Measurements from ENCODE around the gene BAAT.

Gene BAAT

DNA sequence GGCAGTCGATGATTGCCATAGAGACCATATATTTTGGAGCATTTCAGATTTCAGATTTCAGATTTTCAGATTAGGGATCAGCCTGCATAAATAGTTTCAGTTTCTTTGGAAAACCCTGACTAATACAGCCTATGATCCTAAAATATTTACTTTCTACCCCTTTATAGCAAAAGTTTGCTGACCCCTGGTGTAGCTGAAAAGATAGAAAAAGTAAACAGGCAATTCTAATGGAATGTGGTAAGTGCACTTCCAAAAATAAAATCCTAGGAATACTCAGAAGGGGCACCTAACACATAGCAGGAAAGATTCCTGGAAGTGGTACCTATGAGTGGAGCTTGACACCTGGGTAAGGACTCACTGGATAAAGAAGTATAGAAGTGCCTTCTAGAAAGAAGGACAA is 34.5 kb downstream of the BAAT start:
- Histone ChIP-seq H3K36me3 (replicated peaks; ENCODE audit: low read depth, low read length) (no peaks in the 10 kb centered on the region), H3K9ac (ENCODE audit: low read length) (no peak overlapping the region), H3K4me3 (ENCODE audit: low read length) (no peak overlapping the region), H3K9me3 (ENCODE audit: insufficient read depth, low read length) (no peaks in the 10 kb centered on the region), H3K27ac (ENCODE audit: low read length) (no peak overlapping the region), H3K27me3 (ENCODE audit: low read depth, low read length) (peaks cover 13% of the 10 kb centered on the region; the same call in 1 of the 2 replicates), H2AFZ (ENCODE audit: low read depth, low read length) (no peak overlapping the region), H3K4me1 (ENCODE audit: low read length) (no peaks in the 10 kb centered on the region), H3K4me2 (ENCODE audit: low read length) (no peak overlapping the region), H3K79me2 (ENCODE audit: low read length) (no peaks in the 10 kb centered on the region), H4K20me1 (ENCODE audit: insufficient read depth, low read length) (no peaks in the 10 kb centered on the region)
- no peak for TF ChIP-seq EZH2phosphoT487 (IDR thresholded peaks at IDR 0.05; ENCODE audit: low read depth)
- TF ChIP-seq, protein P1, sequence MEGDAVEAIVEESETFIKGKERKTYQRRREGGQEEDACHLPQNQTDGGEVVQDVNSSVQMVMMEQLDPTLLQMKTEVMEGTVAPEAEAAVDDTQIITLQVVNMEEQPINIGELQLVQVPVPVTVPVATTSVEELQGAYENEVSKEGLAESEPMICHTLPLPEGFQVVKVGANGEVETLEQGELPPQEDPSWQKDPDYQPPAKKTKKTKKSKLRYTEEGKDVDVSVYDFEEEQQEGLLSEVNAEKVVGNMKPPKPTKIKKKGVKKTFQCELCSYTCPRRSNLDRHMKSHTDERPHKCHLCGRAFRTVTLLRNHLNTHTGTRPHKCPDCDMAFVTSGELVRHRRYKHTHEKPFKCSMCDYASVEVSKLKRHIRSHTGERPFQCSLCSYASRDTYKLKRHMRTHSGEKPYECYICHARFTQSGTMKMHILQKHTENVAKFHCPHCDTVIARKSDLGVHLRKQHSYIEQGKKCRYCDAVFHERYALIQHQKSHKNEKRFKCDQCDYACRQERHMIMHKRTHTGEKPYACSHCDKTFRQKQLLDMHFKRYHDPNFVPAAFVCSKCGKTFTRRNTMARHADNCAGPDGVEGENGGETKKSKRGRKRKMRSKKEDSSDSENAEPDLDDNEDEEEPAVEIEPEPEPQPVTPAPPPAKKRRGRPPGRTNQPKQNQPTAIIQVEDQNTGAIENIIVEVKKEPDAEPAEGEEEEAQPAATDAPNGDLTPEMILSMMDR (IDR thresholded peaks at IDR 0.05; ENCODE audit: low read depth, low read length) = no peak

GRCh38 chr9:101342595-101342994 is 42.2 kb downstream of the BAAT start:
- Histone ChIP-seq H3K4me2 (ENCODE audit: low read length) (no peak overlapping the region), H3K27me3 (ENCODE audit: low read depth, low read length) (peaks cover 20% of the 10 kb centered on the region; the same call in 1 of the 2 replicates), H2AFZ (ENCODE audit: low read depth, low read length) (no peak overlapping the region), H3K9me3 (ENCODE audit: insufficient read depth, low read length) (no peaks in the 10 kb centered on the region), H4K20me1 (ENCODE audit: insufficient read depth, low read length) (no peaks in the 10 kb centered on the region), H3K4me1 (ENCODE audit: low read length) (no peaks in the 10 kb centered on the region), H3K4me3 (ENCODE audit: low read length) (no peak overlapping the region), H3K9ac (ENCODE audit: low read length) (no peak overlapping the region), H3K27ac (ENCODE audit: low read length) (no peak overlapping the region), H3K79me2 (ENCODE audit: low read length) (no peaks in the 10 kb centered on the region), H3K36me3 (replicated peaks; ENCODE audit: low read depth, low read length) (no peaks in the 10 kb centered on the region)
- TF ChIP-seq EZH2phosphoT487 (IDR thresholded peaks at IDR 0.05; ENCODE audit: low read depth) = no peak
- TF ChIP-seq, protein P1 (IDR thresholded peaks at IDR 0.05; ENCODE audit: low read depth, low read length) = no peak

DNA sequence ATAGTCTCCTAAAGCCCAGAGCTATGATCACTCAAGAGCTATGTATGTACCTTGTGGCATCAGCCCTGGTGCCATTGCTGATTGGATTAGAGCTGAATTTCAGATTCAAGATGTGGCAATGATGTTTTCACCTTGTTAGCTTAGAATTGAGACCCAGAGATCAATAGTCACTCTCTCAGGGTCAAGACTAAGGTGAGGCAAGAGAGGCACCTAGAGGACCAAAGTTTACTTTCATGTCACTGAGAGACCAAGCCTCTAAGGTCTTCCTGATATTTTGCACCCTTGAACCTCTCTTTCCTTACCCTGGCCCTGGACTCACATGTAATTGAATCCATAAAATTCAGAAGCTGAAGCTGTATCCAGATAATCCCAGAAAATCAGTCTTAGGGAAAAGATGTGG is 42.8 kb downstream of the BAAT start:
- Histone ChIP-seq H3K79me2 (ENCODE audit: low read length) (no peaks in the 10 kb centered on the region), H2AFZ (ENCODE audit: low read depth, low read length) (no peak overlapping the region), H3K4me2 (ENCODE audit: low read length) (no peak overlapping the region), H3K4me1 (ENCODE audit: low read length) (no peaks in the 10 kb centered on the region), H3K27ac (ENCODE audit: low read length) (no peak overlapping the region), H3K9ac (ENCODE audit: low read length) (no peak overlapping the region), H4K20me1 (ENCODE audit: insufficient read depth, low read length) (no peaks in the 10 kb centered on the region), H3K9me3 (ENCODE audit: insufficient read depth, low read length) (no peaks in the 10 kb centered on the region), H3K4me3 (ENCODE audit: low read length) (no peak overlapping the region), H3K27me3 (ENCODE audit: low read depth, low read length) (peaks cover 19% of the 10 kb centered on the region; the same call in 1 of the 2 replicates), H3K36me3 (replicated peaks; ENCODE audit: low read depth, low read length) (no peaks in the 10 kb centered on the region)
- no peak for TF ChIP-seq EZH2phosphoT487 (IDR thresholded peaks at IDR 0.05; ENCODE audit: low read depth)
- TF ChIP-seq, protein P1 (IDR thresholded peaks at IDR 0.05; ENCODE audit: low read depth, low read length) = no peak

- Histone ChIP-seq H4K20me1 (ENCODE audit: insufficient read depth, low read length) (no peaks in the 10 kb centered on the region), H2AFZ (ENCODE audit: low read depth, low read length) (no peak overlapping the region), H3K27ac (ENCODE audit: low read length) (no peak overlapping the region), H3K9ac (ENCODE audit: low read length) (no peak overlapping the region), H3K4me1 (ENCODE audit: low read length) (no peaks in the 10 kb centered on the region), H3K9me3 (ENCODE audit: insufficient read depth, low read length) (no peaks in the 10 kb centered on the region), H3K36me3 (replicated peaks; ENCODE audit: low read depth, low read length) (no peaks in the 10 kb centered on the region), H3K27me3 (ENCODE audit: low read depth, low read length) (peaks cover 4% of the 10 kb centered on the region; the same call in 1 of the 2 replicates), H3K4me2 (ENCODE audit: low read length) (no peak overlapping the region), H3K79me2 (ENCODE audit: low read length) (no peaks in the 10 kb centered on the region), H3K4me3 (ENCODE audit: low read length) (no peak overlapping the region)
- no peak for TF ChIP-seq EZH2phosphoT487 (IDR thresholded peaks at IDR 0.05; ENCODE audit: low read depth)
- TF ChIP-seq, protein P1 (IDR thresholded peaks at IDR 0.05; ENCODE audit: low read depth, low read length) = no peak
These were observed 47.6 kb downstream of the BAAT start for GRCh38 chr9:101337237-101337636.

All from OCI-LY3 (cell line).